GM10847 (cell line): Measurements from ENCODE around the gene APOOL.

ENCODE experiments used
- POLR2A ChIP-seq: IDR thresholded peaks from 2 replicates; pipeline ENCODE4 v1.6.1; 2011; ENCODE audit not compliant: insufficient read length; ENCODE audit errors: extremely low read depth

The APOOL gene

GRCh38 chrX:85052205-85052604 lies 48.5 kb downstream of the APOOL start:
- TF ChIP-seq POLR2A = no peak

- no peak for TF ChIP-seq POLR2A
These were observed 49.1 kb downstream of the APOOL start for GRCh38 chrX:85052636-85053343.

GRCh38 chrX:85065512-85066198 lies 62.0 kb downstream of the APOOL start:
- no peak for TF ChIP-seq POLR2A

- TF ChIP-seq POLR2A = no peak
These were observed 81.2 kb downstream of the APOOL start for GRCh38 chrX:85084770-85085393.

GRCh38 chrX:85089321-85089840 lies 85.7 kb downstream of the APOOL start:
- TF ChIP-seq POLR2A = no peak

- TF ChIP-seq POLR2A = no peak
These were observed 103.7 kb downstream of the APOOL start for GRCh38 chrX:85107407-85107806.

- TF ChIP-seq POLR2A = no peak
These were observed 104.5 kb downstream of the APOOL start for GRCh38 chrX:85108165-85108564.

- TF ChIP-seq POLR2A = no peak
These were observed 105.6 kb downstream of the APOOL start for GRCh38 chrX:85109235-85109634.

- no peak for TF ChIP-seq POLR2A
These were observed 107.7 kb downstream of the APOOL start for GRCh38 chrX:85111347-85111746.

GRCh38 chrX:85112293-85112692 lies 108.6 kb downstream of the APOOL start:
- TF ChIP-seq POLR2A = no peak

GRCh38 chrX:85113746-85114145 lies 110.1 kb downstream of the APOOL start:
- TF ChIP-seq POLR2A = no peak

- TF ChIP-seq POLR2A = no peak
These were observed 110.5 kb downstream of the APOOL start for GRCh38 chrX:85114171-85114570.

GRCh38 chrX:85114776-85115175 lies 111.1 kb downstream of the APOOL start:
- TF ChIP-seq POLR2A = no peak

GRCh38 chrX:85115252-85115651 lies 111.6 kb downstream of the APOOL start:
- no peak for TF ChIP-seq POLR2A

- no peak for TF ChIP-seq POLR2A
These were observed 132.7 kb downstream of the APOOL start for GRCh38 chrX:85136409-85136808.

- no peak for TF ChIP-seq POLR2A
These were observed 135.7 kb downstream of the APOOL start for GRCh38 chrX:85139422-85139821.
